C1 segment of cervical spinal cord (tissue), 14 donors: ENCODE data around the gene STK25.

ENCODE experiments used
- DNase-seq, 14 donors: peaks; one replicate each; lab custom pipeline; 2025; lab: John Stamatoyannopoulos, UW

STK25 gene

DNA sequence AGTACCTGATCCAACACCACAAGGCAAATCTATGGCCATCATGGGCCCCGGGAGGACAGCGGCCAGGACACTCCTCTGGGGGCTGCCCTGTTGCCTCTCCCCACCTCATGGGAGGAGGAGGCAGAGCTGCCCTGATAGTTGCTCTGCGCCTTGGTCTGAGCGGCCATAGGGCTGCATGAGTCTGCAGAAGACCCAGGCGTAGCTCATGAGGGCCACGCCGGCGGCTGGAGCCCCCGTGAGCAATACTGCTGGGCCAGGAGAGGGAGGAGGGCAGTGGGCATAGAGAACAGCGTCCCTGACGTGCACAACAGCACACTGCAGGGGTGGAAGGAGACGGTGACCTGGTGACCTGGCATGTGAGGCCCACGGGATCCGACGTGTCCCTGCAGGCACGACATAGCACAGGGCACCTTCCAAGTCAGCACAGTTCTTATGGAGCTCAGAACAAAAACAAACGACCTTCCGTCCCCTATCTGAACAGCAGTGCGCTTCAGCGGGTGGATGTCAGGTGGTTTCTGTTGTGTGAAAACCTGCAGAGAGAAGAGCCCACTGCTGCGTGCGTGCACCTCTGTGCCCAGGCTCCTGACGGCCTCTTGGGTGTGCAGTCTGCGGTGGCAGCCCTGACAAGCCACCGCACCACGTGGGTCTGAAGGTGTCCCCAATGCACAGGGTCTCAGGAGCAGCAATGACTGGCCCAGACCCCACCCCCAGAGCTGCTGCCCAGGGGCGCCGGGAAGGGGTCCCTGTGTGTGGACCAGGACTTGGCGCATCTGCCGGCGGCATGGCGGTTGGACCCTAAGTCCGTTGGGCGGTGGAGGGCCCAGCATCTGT, 13.0 kb downstream of the STK25 start:
- no peak for DNase-seq

DNA sequence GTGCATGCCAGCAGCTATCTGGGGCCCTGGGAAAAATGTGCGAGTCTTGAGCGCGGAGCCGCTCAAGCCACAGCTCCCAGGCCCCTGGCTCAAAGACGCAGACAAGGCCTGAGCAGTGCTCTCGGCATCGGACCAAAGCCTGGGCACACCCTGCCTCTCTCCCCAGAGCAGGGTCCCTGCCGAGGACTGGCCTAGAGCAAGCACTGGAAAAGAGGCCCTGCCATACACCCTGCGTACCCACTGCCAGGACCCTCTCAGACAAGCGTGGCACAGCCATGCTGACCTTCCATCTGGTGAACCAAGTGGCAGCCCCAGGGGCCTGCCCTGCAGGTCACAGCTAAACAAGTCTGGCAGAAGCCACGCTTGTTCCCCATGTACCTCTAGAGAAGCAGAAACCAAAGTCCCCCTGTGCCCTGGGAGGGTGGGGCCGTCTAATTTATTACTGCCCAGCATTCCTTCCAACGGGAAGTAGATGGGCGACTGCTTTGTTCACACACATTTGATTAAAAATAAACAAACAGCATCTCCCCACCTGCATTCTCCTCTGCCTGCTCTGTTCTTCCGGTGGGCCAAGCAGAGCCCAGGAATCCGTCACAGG, 14.0 kb downstream of the STK25 start:
- DNase-seq: peak in 1 of 14 donors; percentile 55

DNA sequence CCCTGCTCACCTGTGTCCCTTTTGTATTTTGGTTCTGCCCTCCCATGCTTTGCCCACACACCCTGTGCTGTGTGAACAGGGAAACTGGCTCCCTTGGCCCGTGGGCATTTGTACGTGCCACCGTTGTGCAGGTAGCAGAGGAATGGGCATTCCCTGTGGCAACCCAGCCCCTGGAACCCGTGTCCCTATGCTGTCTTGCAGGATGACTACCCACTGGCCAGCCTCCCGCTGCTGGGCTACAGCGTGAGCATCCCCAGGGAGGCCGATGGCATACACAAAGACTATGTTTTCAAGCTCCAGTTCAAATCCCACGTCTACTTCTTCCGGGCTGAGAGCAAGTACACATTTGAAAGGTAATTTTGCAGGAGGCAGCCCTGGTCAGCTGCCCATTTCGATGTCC, 15.3 kb downstream of the STK25 start:
- no peak for DNase-seq

DNA sequence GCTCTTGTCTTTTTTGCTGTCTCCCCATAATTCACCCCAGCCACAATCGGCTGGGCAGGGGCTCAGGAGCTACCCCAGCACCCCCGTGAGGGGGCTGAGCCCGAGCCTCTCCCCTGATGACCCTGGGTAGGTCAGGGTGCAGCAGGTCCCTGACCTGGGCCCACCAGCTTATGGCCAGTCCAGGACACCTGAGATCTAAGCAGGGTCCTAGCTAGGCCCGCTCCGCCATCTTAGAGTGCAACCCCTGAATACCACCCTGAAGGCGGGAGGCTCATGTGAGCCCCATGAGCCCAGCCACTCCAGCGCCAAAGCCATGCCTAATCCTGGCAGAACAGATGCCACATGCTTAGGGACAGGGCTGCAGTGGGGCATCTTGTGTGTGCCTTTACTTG, 16.2 kb downstream of the STK25 start:
- DNase-seq: no peak

DNA sequence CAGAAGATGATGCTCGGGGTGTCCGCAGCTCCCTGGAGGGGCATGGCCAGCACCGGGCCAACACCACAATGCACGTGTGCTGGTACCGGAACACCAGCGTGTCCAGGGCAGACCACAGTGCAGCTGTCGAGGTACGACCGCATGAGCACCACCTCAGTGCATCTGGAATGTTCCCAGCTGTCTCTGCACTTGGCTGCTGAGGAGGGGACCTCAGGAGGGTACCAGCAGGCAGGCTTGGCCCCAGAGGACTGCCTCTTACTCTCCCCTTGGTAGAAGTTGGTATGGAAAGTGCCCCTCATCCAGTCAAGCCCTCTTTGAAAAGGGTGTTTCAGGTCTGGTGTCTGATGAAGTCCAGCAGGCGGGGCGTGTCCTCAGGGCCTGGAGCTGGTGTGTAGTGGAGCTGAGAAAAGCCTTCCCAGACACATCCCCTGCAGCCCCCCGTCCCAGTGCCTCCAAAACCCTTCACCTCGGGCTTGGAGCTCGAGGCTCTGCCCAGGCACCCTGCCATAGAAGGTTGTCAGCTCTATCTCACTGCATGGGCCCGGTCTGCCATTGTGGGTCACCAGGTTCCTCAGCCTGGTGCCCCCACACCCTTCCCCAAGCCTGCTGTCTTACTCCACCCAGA, 16.7 kb downstream of the STK25 start:
- DNase-seq: no peak

DNA sequence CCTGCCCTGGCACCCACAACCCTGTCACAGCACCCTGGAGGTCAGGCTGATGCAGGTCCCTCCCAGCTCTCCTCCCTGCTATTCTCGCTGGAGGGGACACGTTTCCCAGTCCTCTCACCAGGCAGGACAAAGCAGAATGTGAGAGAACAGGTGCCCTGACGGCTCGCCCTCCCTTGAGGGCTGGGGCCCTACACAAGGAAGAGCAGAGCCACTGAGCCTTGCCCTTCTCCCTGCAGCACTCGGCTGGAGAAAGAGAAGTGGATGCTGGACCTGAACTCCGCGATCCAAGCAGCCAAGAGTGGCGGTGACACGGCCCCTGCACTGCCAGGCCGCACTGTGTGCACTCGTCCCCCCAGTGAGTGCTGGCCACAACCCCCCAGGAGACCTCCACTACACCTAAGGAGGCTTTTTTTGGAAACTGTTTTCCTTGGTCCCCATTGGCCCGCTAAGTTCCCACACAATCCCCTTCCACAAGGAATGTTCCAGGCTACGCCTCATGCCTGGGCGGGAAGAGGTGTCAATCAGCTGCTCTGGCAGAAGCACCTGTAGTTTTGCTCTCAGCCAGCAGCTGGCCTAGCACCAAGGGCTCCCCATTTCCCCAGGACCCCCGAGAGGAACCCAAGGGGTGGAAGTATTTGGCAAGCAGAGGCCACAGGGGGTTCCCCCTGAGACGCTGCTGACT, 17.4 kb downstream of the STK25 start:
- DNase-seq: no peak

DNA sequence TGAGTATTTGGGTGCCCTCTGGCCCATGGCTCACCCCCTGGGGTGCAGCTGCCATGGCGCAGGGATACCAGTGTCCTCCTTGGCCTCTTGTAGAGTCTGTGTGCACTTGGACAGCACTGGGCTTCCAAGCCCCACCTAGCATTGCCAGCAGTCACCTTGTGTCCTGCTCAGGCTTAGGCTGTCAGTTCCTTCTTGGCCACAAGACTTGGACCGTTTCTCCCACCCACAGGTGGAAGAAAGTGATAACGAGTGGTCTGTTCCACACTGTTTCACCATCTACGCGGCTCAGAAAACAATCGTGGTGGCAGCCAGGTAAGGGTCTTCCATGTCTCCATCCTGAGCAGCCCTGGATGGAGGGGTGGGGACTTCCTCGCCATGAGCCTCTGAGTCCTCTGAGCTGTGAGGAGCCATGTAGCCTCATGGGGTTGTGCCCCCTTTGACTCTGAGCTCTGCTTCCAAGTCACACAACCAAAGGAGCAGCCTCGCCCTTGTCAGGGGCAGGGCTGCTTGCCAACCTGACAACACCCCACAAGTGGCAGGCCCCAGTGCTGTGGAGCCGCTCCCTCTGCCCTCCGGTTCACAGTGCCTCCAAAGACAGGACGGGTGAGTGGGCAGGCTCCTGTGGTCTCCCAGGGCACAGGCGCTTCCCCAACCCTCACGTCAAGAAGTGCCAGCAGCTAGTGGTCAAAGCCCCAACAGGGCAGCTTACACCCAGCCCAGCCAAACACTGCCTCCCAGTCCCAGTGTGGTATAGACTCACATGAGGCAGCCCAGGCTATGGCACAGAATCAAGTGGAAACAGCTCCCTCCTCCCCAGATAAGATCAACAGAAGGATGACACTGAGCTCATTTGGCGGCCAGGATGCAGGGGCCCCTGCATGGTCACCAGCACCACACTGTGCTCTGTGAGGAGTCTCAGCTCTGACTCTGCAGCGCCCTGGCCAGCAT, 18.4 kb downstream of the STK25 start:
- peak in 1 of 14 donors; percentile 34 for DNase-seq

DNA sequence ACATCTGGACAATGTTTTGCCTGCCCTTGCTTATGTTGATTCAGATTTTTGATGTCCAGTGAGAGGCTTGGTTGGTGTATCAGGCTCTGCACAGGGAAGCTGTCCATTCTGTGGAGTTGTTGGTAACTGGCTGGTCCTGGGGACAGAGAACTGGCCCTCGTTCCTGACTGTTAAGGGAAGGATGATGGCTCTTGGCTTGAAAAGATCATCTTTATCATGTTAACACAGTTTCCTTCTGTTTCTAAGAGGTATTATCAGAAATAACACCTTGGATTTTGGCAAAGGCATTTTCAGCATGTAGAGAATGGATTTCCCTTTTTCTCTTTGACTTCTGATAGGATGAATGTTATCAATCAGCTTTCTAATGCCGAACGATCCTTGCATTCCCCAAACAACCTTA, 19.3 kb downstream of the STK25 start:
- no peak for DNase-seq

DNA sequence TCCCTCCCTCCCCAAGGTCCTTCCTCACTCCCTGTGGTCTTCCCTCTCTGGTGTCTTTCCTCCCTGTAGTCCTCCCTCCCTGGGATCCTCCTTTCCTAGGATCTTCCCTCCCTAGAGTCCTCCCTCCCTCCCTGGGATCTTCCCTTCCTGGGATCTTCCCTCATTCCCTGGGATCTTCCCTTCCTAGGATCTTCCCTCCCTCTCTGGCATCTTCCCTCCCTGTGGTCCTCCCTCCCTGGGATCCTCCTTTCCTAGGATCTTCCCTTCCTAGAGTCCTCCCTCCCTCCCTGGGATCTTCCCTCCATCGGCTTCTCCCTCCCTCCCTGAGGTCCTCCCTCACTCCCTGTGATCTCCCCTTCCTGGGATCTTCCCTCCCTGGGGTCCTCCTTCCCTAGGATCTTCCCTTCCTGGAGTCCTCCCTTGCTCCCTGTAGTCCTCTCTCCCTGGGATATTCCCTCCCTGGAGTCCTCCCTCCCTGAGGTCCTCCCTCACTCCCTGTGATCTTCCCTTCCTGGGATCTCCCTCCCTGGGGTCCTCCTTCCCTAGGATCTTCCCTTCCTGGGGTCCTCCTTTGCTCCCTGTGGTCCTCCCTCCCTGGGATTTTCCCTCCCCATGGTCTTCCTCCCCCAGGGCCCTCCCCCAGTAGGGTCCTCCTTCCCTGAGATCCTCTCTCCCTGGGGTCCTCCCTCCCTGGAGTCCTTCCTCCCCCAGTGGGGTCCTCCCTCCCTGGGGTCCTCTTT, 23.0 kb downstream of the STK25 start:
- DNase-seq: no peak

DNA sequence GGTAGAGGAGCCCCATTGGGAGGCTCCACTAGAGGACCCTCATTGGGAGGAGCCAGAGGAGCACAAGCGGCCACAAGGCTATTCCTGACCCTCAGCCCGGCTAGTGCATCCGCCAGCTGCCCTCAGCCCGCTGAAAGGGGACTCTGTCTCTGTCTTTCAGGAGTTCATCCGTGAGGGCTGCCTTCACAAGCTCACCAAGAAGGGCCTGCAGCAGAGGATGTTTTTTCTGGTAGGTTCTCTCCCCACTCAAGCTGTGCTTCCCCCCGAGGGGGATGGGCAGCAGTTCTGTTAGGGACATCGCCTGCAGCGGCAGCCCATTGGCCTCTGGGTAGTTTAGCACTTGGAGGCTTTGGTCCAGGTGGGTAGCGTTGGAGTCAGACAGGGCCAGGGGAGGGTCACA, 25.1 kb downstream of the STK25 start:
- DNase-seq: no peak

DNA sequence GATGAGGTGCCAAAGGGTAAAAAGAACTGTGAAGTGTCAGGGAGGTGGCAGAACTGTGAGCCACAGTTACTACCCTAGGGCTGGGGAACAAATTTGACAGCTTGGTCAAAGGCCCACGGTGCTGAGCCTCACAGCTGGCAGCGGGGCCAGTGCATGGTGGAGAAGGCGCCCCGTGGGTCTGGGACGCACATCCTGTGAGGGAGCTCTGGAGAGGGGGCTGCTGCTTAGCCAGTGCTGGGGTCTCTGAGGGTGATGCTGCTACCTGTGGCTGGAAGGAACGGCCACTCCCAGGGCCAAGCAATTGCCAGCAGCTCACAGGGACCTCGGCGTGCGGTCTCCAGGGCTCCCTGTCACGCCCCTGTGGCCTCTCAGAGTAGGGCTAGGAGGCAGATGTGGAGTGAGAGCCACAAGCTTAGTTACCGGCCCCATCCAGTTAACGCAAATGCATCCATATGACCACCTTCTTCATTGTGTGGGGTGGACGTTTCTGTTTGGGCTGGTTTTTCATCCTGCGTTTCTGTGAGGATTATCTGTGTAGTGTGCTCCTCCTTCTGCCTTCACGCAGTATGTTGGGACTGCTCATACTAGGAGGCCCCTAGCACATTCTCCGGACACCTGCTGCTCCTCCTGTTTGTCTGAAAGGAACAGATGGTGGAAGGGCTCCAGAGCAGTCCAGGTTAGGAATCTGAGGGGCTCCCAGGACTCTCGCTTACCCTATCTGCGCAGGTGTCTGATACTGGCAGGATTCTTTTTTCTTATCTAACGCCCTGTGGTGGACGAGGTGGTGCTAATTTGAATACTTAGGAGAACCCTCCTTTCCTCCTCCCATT, 26.0 kb downstream of the STK25 start:
- peak in 1 of 14 donors; percentile 66 for DNase-seq

DNA sequence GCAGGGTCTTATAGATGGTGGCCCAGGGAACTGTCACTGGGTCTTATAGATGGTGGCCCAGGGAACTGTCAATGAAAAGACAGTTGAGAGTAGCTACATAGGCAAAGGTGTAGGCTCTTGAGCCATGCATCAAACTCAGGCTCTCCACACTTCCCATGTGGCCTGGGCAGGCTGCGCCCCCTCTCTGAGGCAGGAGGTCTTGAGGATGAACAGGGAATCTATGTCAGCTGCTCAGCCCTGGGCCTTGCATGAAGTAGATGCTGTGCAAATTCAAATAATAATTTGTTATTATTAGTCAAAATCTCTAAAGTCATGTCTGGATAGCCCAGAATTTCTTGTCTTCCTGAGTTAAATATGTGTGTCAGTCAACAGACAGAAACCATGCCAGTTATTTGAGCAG, 26.7 kb downstream of the STK25 start:
- DNase-seq: no peak

DNA sequence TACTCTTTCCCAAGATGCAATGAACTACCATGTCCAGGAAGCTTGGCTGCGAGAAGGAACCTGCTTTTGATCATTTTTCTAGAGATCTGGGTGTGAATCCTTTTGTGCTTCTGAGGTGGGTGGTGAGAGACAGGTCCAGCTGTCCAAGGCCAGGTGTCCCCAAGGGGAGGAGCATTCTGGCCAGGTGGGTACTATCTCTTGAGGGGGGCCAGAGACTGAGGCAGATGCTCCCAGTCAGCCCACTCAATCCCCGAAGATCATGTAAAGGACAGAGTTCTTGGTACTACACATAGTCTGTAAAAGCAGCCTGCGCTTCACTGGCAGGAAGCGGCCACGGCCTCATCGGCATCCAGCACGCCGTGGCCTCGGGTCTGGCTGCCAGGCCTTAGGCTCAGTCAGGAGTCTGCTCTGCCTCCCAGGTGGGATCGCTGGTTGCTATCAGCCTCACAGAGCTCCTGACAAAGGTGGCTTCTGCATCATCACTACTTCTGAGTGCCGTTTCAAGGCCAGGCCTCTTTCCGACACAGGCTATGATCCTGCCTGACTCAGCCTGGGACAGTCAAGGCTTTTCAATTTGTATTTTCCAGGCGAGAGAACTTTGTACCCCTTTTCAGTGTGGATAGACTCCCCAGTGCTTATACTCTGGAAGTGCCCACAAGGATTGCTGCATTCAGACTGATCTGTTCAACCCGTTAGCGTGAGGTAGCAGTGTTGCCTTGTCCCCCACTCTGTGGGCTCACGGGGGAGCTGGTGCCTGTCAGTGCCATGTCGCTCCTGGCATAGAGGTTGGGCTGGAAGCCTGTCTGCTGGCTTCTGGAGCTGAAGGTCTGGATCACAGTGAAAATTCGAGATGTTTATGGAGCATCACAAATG, 29.1 kb downstream of the STK25 start:
- peak in 1 of 14 donors; percentile 7 for DNase-seq

DNA sequence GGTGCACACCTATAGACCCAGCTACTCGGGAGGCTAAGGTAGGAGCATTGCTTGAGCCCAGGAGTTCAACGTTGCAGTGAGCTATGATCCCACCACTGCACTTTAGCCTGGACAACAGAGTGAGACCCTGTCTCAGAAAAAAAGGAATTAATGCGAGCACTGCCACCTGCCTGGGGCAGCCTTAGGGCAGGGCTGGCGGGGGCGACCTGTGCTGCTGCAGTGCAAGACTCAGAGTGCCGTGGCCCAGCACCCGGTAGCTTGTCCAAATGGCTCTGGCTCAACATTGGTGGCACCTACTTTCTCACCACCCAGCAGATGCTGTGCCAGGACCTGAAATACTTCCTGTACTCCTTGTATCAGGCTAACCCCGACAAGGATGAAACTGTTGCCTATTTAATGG, 30.2 kb downstream of the STK25 start:
- DNase-seq: no peak

DNA sequence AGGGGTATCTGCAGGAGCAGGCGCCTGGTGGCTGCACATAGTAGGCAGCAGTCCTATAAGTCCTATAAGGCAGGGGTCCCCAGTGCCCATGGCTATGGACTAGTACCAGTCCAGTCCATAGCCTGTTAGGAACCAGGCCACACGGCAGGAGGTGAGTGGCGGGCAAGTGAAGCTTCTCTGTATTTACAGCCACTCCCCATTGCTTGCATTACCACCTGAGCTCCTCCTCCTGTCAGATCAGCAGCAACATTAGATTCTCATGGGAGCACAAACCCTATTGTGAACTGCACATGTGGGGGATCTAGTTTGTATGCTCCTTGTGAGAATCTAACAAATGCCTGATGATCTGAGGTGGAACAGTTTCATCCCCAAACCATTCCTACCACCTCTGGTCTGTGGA, 33.1 kb downstream of the STK25 start:
- no peak for DNase-seq

DNA sequence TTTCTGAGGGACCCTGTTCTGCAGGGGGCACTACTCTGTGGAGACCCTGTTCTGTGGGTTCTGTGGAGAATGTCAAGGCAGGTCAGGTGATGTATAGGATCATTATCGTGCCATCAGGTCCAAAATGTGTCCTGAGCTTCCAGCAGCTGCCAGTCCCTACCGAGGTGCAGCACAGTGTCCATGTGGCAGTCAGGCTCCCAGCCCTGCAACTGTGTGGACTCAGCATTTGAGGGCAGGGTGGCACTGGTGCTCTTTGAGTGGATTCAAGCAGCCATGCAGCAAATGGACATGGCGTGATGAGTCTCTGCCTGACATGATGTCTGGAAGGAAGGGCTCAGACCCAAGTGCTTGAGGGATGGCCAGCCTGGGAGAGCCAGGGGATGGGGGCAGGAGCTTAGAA, 35.0 kb downstream of the STK25 start:
- DNase-seq: no peak

DNA sequence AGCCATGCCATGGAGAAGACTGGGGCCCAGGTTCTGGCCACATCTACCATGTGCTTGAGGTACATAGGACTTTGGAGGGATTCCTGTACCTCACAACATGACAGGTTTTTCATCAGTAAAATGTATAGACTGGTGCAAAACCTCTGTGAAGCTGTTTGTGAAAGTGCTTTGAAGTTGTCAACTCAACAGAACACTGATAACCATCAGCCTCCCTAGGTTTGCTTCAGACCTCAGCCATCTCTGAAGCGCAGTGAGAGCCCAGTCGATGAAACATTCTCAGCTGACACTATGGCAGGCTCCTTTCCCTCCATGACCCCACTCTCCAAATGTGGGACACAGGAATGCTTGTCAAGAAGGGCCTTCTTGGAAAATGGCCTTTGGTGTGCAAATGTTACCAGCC, 38.6 kb downstream of the STK25 start:
- DNase-seq: no peak

DNA sequence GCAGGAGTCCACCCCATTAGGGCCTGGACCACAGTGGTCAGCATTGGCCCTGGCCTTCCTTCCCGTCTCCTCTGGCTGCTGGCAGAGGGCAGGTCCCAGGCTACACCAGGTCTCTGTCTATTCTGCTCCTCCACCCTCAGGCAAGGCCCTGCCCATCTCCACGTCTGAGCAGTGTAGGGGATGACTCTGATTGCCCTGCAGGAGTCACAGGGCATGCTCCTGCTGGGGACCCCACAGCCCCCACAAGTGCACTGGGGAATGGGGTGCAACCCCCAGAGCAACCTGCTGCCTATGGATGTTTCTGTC, 40.0 kb downstream of the STK25 start:
- no peak for DNase-seq
